ENCODE results near the gene ARL3. TPM values are rescaled to one million over a fixed set of nuclear protein-coding genes. Genes with fewer than 3 reads are reported as not detected.

ARL3 gene
- total RNA-seq, 1 donor from 2014 or later, result 18.2 TPM

DNA sequence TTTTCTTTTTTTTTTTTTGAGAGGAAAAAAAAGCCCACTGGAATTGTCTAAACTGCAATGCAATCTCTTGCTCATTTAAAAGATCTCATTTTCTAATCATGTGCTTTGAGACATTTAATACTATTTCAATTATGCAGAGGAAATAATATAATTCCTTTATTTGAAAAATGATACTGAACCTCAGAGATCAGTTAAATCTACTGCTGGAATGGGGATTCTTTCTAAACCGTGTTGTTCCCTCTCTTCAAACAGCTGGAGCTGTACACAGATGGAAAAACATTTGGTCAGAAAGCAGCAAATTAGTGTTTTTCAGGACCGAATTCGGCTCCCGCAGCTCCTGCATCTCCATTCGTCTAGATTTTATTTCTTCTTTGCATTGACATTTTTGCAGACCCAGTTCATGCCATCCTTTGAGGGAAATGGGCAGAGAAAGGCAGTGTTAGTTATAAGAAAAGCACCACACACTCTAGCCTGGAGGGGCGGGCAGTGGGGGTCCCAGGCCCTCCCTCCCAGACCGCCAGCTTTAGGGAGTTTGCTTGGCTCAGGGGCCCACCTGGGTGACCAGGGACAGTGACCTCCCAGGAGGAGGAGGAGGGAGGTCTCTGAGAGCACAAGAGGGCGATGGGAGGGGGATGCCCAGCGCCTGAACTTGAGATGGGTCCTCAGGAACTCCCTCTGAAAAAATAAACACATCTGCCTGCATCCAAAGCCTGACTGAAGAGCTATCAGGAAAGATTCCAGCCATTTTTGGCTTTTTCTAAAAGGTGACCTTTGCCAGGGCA, 37.5 kb downstream of the ARL3 start:
- FAIRE-seq (no peak), DNase-seq (ENCODE audit: low read depth) (no peak)
- no peaks in the 10 kb centered on the region for H4K20me1 ChIP-seq (ENCODE audit: insufficient read depth, low read length)
- no peak overlapping the region for H3K4me3 ChIP-seq (ENCODE audit: insufficient read depth, low read depth, low read length)
- H3K27me3 ChIP-seq (ENCODE audit: insufficient read depth, low read length), result no peaks in the 10 kb centered on the region
- Mint-ChIP-seq H3K36me3 (ENCODE audit: low read depth, unreplicated experiment) (peaks cover 5% of the 10 kb centered on the region), H3K27me3 (ENCODE audit: low read depth, unreplicated experiment) (no peaks in the 10 kb centered on the region), H3K4me1 (ENCODE audit: low read depth, unreplicated experiment) (peaks cover 61% of the 10 kb centered on the region), H3K4me3 (ENCODE audit: unreplicated experiment) (no peak overlapping the region), H3K9me3 (ENCODE audit: unreplicated experiment) (no peaks in the 10 kb centered on the region), H3K27ac (ENCODE audit: unreplicated experiment) (peak overlapping the region; percentile 100)
- H3K4me2 ChIP-seq (ENCODE audit: low read length), result peak overlapping the region; percentile 83
- H3K27ac ChIP-seq (ENCODE audit: low read depth, low read length), result peak overlapping the region; percentile 51
- H3K9me3 ChIP-seq (ENCODE audit: insufficient read depth, low read depth, low read length), result no peaks in the 10 kb centered on the region
- H3K36me3 ChIP-seq (ENCODE audit: insufficient read depth, low read length), result no peaks in the 10 kb centered on the region
- H3K79me2 ChIP-seq (ENCODE audit: insufficient read depth, low read length), result no peaks in the 10 kb centered on the region
- TF ChIP-seq, protein P1, sequence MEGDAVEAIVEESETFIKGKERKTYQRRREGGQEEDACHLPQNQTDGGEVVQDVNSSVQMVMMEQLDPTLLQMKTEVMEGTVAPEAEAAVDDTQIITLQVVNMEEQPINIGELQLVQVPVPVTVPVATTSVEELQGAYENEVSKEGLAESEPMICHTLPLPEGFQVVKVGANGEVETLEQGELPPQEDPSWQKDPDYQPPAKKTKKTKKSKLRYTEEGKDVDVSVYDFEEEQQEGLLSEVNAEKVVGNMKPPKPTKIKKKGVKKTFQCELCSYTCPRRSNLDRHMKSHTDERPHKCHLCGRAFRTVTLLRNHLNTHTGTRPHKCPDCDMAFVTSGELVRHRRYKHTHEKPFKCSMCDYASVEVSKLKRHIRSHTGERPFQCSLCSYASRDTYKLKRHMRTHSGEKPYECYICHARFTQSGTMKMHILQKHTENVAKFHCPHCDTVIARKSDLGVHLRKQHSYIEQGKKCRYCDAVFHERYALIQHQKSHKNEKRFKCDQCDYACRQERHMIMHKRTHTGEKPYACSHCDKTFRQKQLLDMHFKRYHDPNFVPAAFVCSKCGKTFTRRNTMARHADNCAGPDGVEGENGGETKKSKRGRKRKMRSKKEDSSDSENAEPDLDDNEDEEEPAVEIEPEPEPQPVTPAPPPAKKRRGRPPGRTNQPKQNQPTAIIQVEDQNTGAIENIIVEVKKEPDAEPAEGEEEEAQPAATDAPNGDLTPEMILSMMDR (IDR thresholded peaks at IDR 0.05; ENCODE audit: insufficient read depth, low read depth, low read length), result no peak
- no peak for TF ChIP-seq EZH2 (IDR thresholded peaks at IDR 0.05; ENCODE audit: insufficient read depth, low read length)
- H3K9ac ChIP-seq (ENCODE audit: low read length), result peak overlapping the region; percentile 78
- peaks cover 38% of the 10 kb centered on the region for H3K4me1 ChIP-seq (ENCODE audit: insufficient read depth, low read length)
- H2AFZ ChIP-seq (ENCODE audit: low read depth, low read length), result no peak overlapping the region

DNA sequence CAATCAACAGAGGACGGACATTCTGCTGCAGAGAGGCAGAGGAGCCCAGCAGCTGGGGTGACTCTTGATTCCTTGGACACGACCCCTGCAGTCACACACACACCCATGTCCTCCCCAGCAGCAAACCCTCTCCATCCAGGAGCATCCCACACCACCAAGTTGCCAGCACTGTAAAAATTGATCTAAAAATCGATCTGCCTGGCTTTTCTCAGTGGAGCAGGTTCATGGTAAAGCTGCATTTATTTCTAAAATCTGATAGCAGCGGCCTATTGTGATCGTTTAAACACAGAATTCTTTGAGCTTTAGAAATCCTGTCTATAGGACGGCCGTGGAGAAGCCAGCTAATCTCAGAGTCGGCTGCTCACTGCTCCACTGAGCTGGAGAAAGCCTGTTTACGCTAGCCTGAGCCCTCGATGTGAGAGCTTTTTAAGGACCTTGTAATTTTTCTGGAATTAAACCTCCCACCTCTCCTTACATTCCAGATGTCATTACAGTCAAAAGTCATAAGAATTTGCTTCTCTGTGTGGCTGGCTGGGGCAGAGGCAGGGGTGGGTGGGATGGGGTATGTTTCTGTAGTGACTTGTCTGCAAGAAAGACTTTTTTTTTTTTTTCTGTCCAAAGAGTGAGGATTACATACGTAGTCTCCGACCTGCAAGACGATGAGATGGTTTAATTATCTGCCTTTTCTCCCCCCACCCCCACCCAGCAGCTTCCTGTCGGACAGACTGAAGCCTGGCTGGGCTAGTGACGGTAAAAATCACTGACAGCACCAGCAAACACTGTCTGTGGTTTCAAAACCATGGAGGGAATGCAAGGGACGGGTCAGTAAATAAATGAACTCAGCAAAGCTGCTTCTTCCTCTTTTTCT, 38.3 kb downstream of the ARL3 start:
- Mint-ChIP-seq H3K27me3 (ENCODE audit: low read depth, unreplicated experiment) (no peaks in the 10 kb centered on the region), H3K4me3 (ENCODE audit: unreplicated experiment) (peak overlapping the region; percentile 79), H3K9me3 (ENCODE audit: unreplicated experiment) (no peaks in the 10 kb centered on the region), H3K4me1 (ENCODE audit: low read depth, unreplicated experiment) (peaks cover 59% of the 10 kb centered on the region), H3K27ac (ENCODE audit: unreplicated experiment) (peak overlapping the region; percentile 100), H3K36me3 (ENCODE audit: low read depth, unreplicated experiment) (no peaks in the 10 kb centered on the region)
- TF ChIP-seq EZH2 (IDR thresholded peaks at IDR 0.05; ENCODE audit: insufficient read depth, low read length), result no peak
- TF ChIP-seq, protein P1 (IDR thresholded peaks at IDR 0.05; ENCODE audit: insufficient read depth, low read depth, low read length), result no peak
- Histone ChIP-seq H3K36me3 (ENCODE audit: insufficient read depth, low read length) (no peaks in the 10 kb centered on the region), H3K9me3 (ENCODE audit: insufficient read depth, low read depth, low read length) (no peaks in the 10 kb centered on the region), H3K4me1 (ENCODE audit: insufficient read depth, low read length) (peaks cover 38% of the 10 kb centered on the region), H3K79me2 (ENCODE audit: insufficient read depth, low read length) (no peaks in the 10 kb centered on the region), H4K20me1 (ENCODE audit: insufficient read depth, low read length) (no peaks in the 10 kb centered on the region), H2AFZ (ENCODE audit: low read depth, low read length) (peak overlapping the region; percentile 39), H3K4me3 (ENCODE audit: insufficient read depth, low read depth, low read length) (peak overlapping the region; percentile 8), H3K27me3 (ENCODE audit: insufficient read depth, low read length) (no peaks in the 10 kb centered on the region), H3K9ac (ENCODE audit: low read length) (peak overlapping the region; percentile 78), H3K4me2 (ENCODE audit: low read length) (peak overlapping the region; percentile 83), H3K27ac (ENCODE audit: low read depth, low read length) (peak overlapping the region; percentile 81)
- DNase-seq (ENCODE audit: low read depth) (peak; percentile 97), FAIRE-seq (no peak)

All from astrocyte (in vitro differentiated cells and primary cell).